GM12878 (cell line): Measurements from ENCODE around the gene RRAD. TPM values are rescaled to one million over a fixed set of nuclear protein-coding genes. Genes with fewer than 3 reads are reported as not detected.

Experiments
- ATAC-seq: fragments of 200-7000 bp; cut with Tn5 transposase; 3 replicates; pipeline ENCODE4 v1.9.1; 2020; ENCODE audit warnings: mild to moderate bottlenecking, moderate library complexity
- BruUV-seq: library from RNA; stranded (reverse); fragments of 400-500 nt; replicated peaks from 2 replicates; lab custom pipeline; 2021; lab: Mats Ljungman, UMichigan
- CTCF ChIA-PET: fragments of 300-600 bp; sonication (Branson Sonifier 250); formaldehyde crosslinking; extraction: SDS; loops from one replicate; lab custom pipeline; 2021; ENCODE audit warnings: inconsistent platforms; lab: Yijun Ruan, JAX
- POLR2A ChIA-PET: fragments of 350-600 bp; formaldehyde crosslinking; extraction: SDS; loops from one replicate; lab custom pipeline; 2021; ENCODE audit warnings: inconsistent platforms; lab: Charles Lee
- RAD21 ChIA-PET: fragments of 300-600 bp; sonication (Branson Sonifier 250); formaldehyde crosslinking; loops from one replicate; lab custom pipeline; 2023; ENCODE audit warnings: antibody characterized with exemption; ENCODE audit not compliant: unreplicated experiment; lab: Charles Lee
- SMC1A ChIA-PET: fragments of 300-600 bp; sonication (Branson Sonifier 250); formaldehyde crosslinking; loops from one replicate; lab custom pipeline; 2023; ENCODE audit not compliant: unreplicated experiment, uncharacterized antibody; lab: Charles Lee
- DNase-seq: peaks from one replicate; pipeline ENCODE4 v3.0.0-alpha.2; 2011; ENCODE audit warnings: low read depth, low spot score
- FAIRE-seq: peaks from 3 replicates; lab custom pipeline; 2011; peaks lifted over from hg19 to GRCh38; lab: Jason Lieb, UNC
- H2AFZ ChIP-seq: 2 replicates; pipeline ENCODE4 v1.6.0; 2011; ENCODE audit warnings: low read depth, low read length, control low read depth; ENCODE audit not compliant: control insufficient read depth
- H3K27ac ChIP-seq: 2 replicates; pipeline ENCODE4 v1.5.1; 2011; ENCODE audit warnings: control low read depth; ENCODE audit not compliant: control insufficient read depth, insufficient read depth
- H3K27me3 ChIP-seq, 2 experiments: replicated peaks in 1 of 2; 2 replicates each; pipeline versions ENCODE4 v1.6.0 to v1.6.1; 2011; ENCODE audit warnings: low read length in 1 of 2; ENCODE audit not compliant: control insufficient read depth in 2 of 2, insufficient read depth in 2 of 2
- H3K36me3 ChIP-seq, 2 experiments: 2 replicates each; pipeline ENCODE4 v1.5.1; 2011; ENCODE audit warnings: low read length in 1 of 2; ENCODE audit not compliant: control insufficient read depth in 2 of 2, insufficient read depth in 2 of 2
- H3K4me1 ChIP-seq: 2 replicates; pipeline ENCODE4 v1.6.1; 2011; ENCODE audit warnings: mild to moderate bottlenecking, low read length, moderate library complexity, mixed read lengths; ENCODE audit not compliant: control insufficient read depth, insufficient read depth
- H3K4me2 ChIP-seq: 2 replicates; pipeline ENCODE4 v1.6.0; 2011; ENCODE audit warnings: control low read depth; ENCODE audit not compliant: control insufficient read depth, insufficient read depth
- H3K4me3 ChIP-seq: fragments of 200-600 bp; sonication (generic); 2 replicates; pipeline ENCODE4 v1.5.1; 2016
- H3K79me2 ChIP-seq: 2 replicates; pipeline ENCODE4 v1.6.0; 2011; ENCODE audit warnings: low read length; ENCODE audit not compliant: control insufficient read depth, insufficient read depth
- H3K9ac ChIP-seq: 2 replicates; pipeline ENCODE4 v1.8.0; 2011; ENCODE audit warnings: low read length, control low read depth, mixed read lengths; ENCODE audit not compliant: control insufficient read depth, insufficient read depth
- H3K9me3 ChIP-seq: replicated peaks from 3 replicates; pipeline ENCODE4 v1.5.1; 2011; ENCODE audit warnings: mild to moderate bottlenecking, low read length; ENCODE audit not compliant: control insufficient read depth, insufficient read depth
- H4K20me1 ChIP-seq: 2 replicates; pipeline ENCODE4 v1.6.0; 2011; ENCODE audit not compliant: control insufficient read depth, insufficient read depth
- EP300 ChIP-seq, 2 experiments: fragments of 150-350 bp in 1 of 2; IDR thresholded peaks; 2 replicates each; pipeline ENCODE4 v1.6.1; 2011 to 2012; ENCODE audit warnings: low read depth in 2 of 2, low read length in 2 of 2, borderline replicate concordance in 1 of 2, improper control_type of control experiment in 1 of 2, inconsistent platforms in 1 of 2; ENCODE audit not compliant: control insufficient read depth in 1 of 2
- GATAD2B ChIP-seq: fragments of 450-650 bp; conservative IDR thresholded peaks from 2 replicates; pipeline ENCODE4 v1.6.1; 2017; ENCODE audit warnings: low read depth, mild to moderate bottlenecking, moderate library complexity
- IKZF2 ChIP-seq, 2 experiments: fragments of 450-650 bp; IDR thresholded peaks; 2 replicates each; pipeline ENCODE4 v1.6.1; 2017; ENCODE audit warnings: mild to moderate bottlenecking in 2 of 2, moderate library complexity in 2 of 2
- MAX ChIP-seq: IDR thresholded peaks from 2 replicates; pipeline ENCODE4 v1.6.1; 2012; ENCODE audit warnings: low read depth, low read length, improper control_type of control experiment
- NFIC ChIP-seq: IDR thresholded peaks from 2 replicates; pipeline ENCODE4 v1.6.1; 2012; ENCODE audit warnings: low read depth, mild to moderate bottlenecking, inconsistent platforms, low read length, moderate library complexity
- PAX8 ChIP-seq: fragments of 450-650 bp; IDR thresholded peaks from 2 replicates; pipeline ENCODE4 v1.6.1; 2017; ENCODE audit warnings: mild to moderate bottlenecking, moderate library complexity
- POU2F2 ChIP-seq: IDR thresholded peaks from 3 replicates; pipeline ENCODE4 v1.6.1; 2011; ENCODE audit warnings: low read depth, mild to moderate bottlenecking, low read length, borderline replicate concordance
- SRF ChIP-seq, 2 experiments: IDR thresholded peaks; 2 replicates each; pipeline ENCODE4 v1.6.1; 2011; ENCODE audit warnings: low read depth in 2 of 2, low read length in 2 of 2, mild to moderate bottlenecking in 1 of 2, moderate library complexity in 1 of 2
- ZBTB11 ChIP-seq: fragments of 450-650 bp; formaldehyde crosslinking; IDR thresholded peaks from 2 replicates; pipeline ENCODE4 v1.5.0; 2022; ENCODE audit warnings: mild to moderate bottlenecking, missing genetic modification characterization
- ZNF274 ChIP-seq: IDR thresholded peaks from one replicate; pipeline ENCODE4 v1.8.0; 2011; ENCODE audit not compliant: insufficient read length, insufficient read depth
- WGBS: methylation state at CpG from one replicate; pipeline ENCODE4 v1.1.6; 2016; ENCODE audit warnings: low lambda C conversion rate; ENCODE audit not compliant: insufficient replicate concordance, insufficient coverage; ENCODE audit errors: missing lambda C conversion rate; 5-methylcytosine and 5-hydroxymethylcytosine counted together
- in situ Hi-C: fragments of 300-500 bp; cut with MboI; formaldehyde crosslinking; loops from 9 replicates; pipeline ENCODE4 v1.14.3; 2018; ENCODE audit warnings: mixed read lengths
- intact Hi-C: fragments of 100-400 bp; cut with micrococcal nuclease; formaldehyde crosslinking; loops from one replicate; pipeline ENCODE4 v1.14.2; 2022; ENCODE audit not compliant: unreplicated experiment
- polyA plus RNA-seq, 11 experiments: library from polyadenylated mRNA; depleted of rRNA in 4 of 11; unstranded in 6 of 11; stranded (reverse) in 5 of 11; fragments of >200 nt; fragmentation: Nextera tagmentation in 4 of 11; fragmentation: Illumina TruSeq in 1 of 11; extraction: Ambion mirVana in 4 of 11; extraction: Trizol in 1 of 11; gene quantifications; 1 replicate in 1 of 11; 2 replicates in 10 of 11; pipeline versions ENCODE4 v1.2.1 to v1.2.3, GENCODE V29; 2011 to 2016; ENCODE audit warnings: inconsistent platforms in 2 of 11, missing spikeins in 2 of 11, low read depth in 1 of 11
- total RNA-seq, 4 experiments: library from RNA; depleted of rRNA in 3 of 4; stranded (reverse); fragments of >200 nt in 3 of 4; fragmentation: Illumina TruSeq in 1 of 4; extraction: Trizol in 1 of 4; gene quantifications; 2 replicates each; pipeline versions ENCODE4 v1.2.1 to v1.2.3, GENCODE V29; 2013 to 2021
- TF ChIP-seq, protein P1 (sequence below), 3 experiments: IDR thresholded peaks in 2 of 3; conservative IDR thresholded peaks in 1 of 3; 2 replicates each; pipeline ENCODE4 v1.5.1; 2011; ENCODE audit warnings: low read depth in 3 of 3, low read length in 3 of 3, mild to moderate bottlenecking in 3 of 3, control low read depth in 2 of 3, moderate library complexity in 2 of 3, inconsistent platforms in 1 of 3, mixed read lengths in 1 of 3; ENCODE audit not compliant: control insufficient read depth in 2 of 3, insufficient read depth in 1 of 3; ENCODE audit errors: extremely low read depth in 1 of 3
- TF ChIP-seq, protein P2 (sequence below): IDR thresholded peaks from 2 replicates; pipeline ENCODE4 v1.6.1; 2011; ENCODE audit warnings: mild to moderate bottlenecking, low read depth, low read length, moderate library complexity; ENCODE audit not compliant: insufficient replicate concordance

The RRAD gene
- total and polyA plus RNA-seq, 10 of the 15 experiments (the other 5 are each of a cell fraction or from before 2014, with no cell fraction given): 0.11 to 8.5 (median 2.8) TPM

- TF ChIP-seq, protein P1, sequence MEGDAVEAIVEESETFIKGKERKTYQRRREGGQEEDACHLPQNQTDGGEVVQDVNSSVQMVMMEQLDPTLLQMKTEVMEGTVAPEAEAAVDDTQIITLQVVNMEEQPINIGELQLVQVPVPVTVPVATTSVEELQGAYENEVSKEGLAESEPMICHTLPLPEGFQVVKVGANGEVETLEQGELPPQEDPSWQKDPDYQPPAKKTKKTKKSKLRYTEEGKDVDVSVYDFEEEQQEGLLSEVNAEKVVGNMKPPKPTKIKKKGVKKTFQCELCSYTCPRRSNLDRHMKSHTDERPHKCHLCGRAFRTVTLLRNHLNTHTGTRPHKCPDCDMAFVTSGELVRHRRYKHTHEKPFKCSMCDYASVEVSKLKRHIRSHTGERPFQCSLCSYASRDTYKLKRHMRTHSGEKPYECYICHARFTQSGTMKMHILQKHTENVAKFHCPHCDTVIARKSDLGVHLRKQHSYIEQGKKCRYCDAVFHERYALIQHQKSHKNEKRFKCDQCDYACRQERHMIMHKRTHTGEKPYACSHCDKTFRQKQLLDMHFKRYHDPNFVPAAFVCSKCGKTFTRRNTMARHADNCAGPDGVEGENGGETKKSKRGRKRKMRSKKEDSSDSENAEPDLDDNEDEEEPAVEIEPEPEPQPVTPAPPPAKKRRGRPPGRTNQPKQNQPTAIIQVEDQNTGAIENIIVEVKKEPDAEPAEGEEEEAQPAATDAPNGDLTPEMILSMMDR (IDR thresholded peaks at IDR 0.05 in 2 of 3, conservative IDR thresholded peaks at IDR 0.05 in 1 of 3; ENCODE audit: control insufficient read depth in 2 of 3, extremely low read depth in 1 of 3, insufficient read depth in 1 of 3, low read depth in 3 of 3, low read length in 3 of 3): 0 out of 6 replicates have a peak, but pooled peaks of 1 of the 3 experiments have one; percentile 1
- no peak for TF ChIP-seq NFIC
- 0 out of 4 replicates have a peak, but pooled peaks of 1 of the 2 experiments have one; percentile 13 for TF ChIP-seq EP300 (IDR thresholded peaks at IDR 0.05; ENCODE audit: borderline replicate concordance in 1 of 2, control insufficient read depth in 1 of 2, low read depth in 2 of 2, low read length in 2 of 2)
Measured at GRCh38 chr16:66926961-66927436, 1.7 kb upstream of the RRAD start (continued).

- H3K27me3 ChIP-seq: no peaks in the 10 kb centered on the region; a peak in 2 of 4 replicates
- POLR2A ChIA-PET: interaction anchor here (0.8 to 1.1 kb wide), 3 partner anchors 10 to 232 kb away, joined by 3 read pairs; no protein-coding TSS in a partner anchor
- no peaks in the 10 kb centered on the region for H3K79me2 ChIP-seq
- CTCF ChIA-PET: interaction anchor here (0.6 to 6.7 kb wide), 11 partner anchors 10 to 436 kb away, joined by 3 to 77 read pairs (median 4); partner anchors contain the start of genes NAE1 and PDP2
- in situ Hi-C loops: no loop called here
- no peaks in the 10 kb centered on the region for H3K9me3 ChIP-seq
- no peak overlapping the region for H3K9ac ChIP-seq
- intact Hi-C loops: loop anchor here (5.0 kb wide), 1 partner anchor 174 kb away; the partner anchor contains the start of gene DYNC1LI2
- SMC1A ChIA-PET: interaction anchor here (0.8 kb wide), 1 partner anchor 32 kb away, joined by 4 read pairs; no protein-coding TSS in a partner anchor
- ATAC-seq (no peak), FAIRE-seq (no peak), DNase-seq (no peak)
- no peak overlapping the region for H3K27ac ChIP-seq
- RAD21 ChIA-PET: interaction anchor here (1.3 to 1.6 kb wide), 2 partner anchors 31 to 46 kb away, joined by 3 to 4 read pairs; partner anchors contain the start of gene PDP2
- H4K20me1 ChIP-seq: no peaks in the 10 kb centered on the region
- WGBS: 90% methylated on average over 5 of the region's 5 CpGs
- H2AFZ ChIP-seq: no peak overlapping the region
- no peak overlapping the region for H3K4me3 ChIP-seq
- H3K4me1 ChIP-seq: peaks cover 29% of the 10 kb centered on the region
- H3K36me3 ChIP-seq: no peaks in the 10 kb centered on the region
- H3K4me2 ChIP-seq: no peak overlapping the region
- BruUV-seq: no TSS peak
- TF ChIP-seq, protein P2, sequence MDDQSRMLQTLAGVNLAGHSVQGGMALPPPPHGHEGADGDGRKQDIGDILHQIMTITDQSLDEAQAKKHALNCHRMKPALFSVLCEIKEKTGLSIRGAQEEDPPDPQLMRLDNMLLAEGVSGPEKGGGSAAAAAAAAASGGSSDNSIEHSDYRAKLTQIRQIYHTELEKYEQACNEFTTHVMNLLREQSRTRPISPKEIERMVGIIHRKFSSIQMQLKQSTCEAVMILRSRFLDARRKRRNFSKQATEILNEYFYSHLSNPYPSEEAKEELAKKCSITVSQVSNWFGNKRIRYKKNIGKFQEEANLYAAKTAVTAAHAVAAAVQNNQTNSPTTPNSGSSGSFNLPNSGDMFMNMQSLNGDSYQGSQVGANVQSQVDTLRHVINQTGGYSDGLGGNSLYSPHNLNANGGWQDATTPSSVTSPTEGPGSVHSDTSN: no peak
- no peak for TF ChIP-seq PAX8
- TF ChIP-seq POU2F2: no peak
- no peak for TF ChIP-seq ZBTB11 (CRISPR knock-in tag)
- no peak for TF ChIP-seq GATAD2B
- TF ChIP-seq MAX: no peak
- TF ChIP-seq ZNF274: no peak
- TF ChIP-seq IKZF2 (IDR thresholded peaks at IDR 0.05): no peak
- no peak for TF ChIP-seq SRF (IDR thresholded peaks at IDR 0.05; ENCODE audit: low read depth in 2 of 2, low read length in 2 of 2)
Measured at GRCh38 chr16:66926171-66926947, 1.0 kb upstream of the RRAD start.
